Erythroblast (primary cell): ENCODE measurements around the gene GLRX3.
A peak's percentile ranks its signal among the peaks of the same experiment; 100 is the strongest.

Experiments
- GATA1 ChIP-seq: IDR thresholded peaks from 2 replicates; pipeline ENCODE4 v1.6.1; 2011; ENCODE audit warnings: low read depth, mild to moderate bottlenecking, control low read depth, low read length, moderate library complexity
- POLR2A ChIP-seq: IDR thresholded peaks from 2 replicates; pipeline ENCODE4 v1.6.1; 2011; ENCODE audit warnings: mild to moderate bottlenecking, low read length

- TF ChIP-seq POLR2A (peak; percentile 68), GATA1 (no peak)
These were observed at the start of gene GLRX3 for GRCh38 chr10:130136226-130137089.
